Measurements from ENCODE around the gene TFDP1. TPM values are rescaled to one million over a fixed set of nuclear protein-coding genes. Genes with fewer than 3 reads are reported as not detected.
A peak's percentile ranks its signal among the peaks of the same experiment; 100 is the strongest.

Gene TFDP1
- total RNA-seq, 1 experiment from 2014 or later = 140 TPM

DNA sequence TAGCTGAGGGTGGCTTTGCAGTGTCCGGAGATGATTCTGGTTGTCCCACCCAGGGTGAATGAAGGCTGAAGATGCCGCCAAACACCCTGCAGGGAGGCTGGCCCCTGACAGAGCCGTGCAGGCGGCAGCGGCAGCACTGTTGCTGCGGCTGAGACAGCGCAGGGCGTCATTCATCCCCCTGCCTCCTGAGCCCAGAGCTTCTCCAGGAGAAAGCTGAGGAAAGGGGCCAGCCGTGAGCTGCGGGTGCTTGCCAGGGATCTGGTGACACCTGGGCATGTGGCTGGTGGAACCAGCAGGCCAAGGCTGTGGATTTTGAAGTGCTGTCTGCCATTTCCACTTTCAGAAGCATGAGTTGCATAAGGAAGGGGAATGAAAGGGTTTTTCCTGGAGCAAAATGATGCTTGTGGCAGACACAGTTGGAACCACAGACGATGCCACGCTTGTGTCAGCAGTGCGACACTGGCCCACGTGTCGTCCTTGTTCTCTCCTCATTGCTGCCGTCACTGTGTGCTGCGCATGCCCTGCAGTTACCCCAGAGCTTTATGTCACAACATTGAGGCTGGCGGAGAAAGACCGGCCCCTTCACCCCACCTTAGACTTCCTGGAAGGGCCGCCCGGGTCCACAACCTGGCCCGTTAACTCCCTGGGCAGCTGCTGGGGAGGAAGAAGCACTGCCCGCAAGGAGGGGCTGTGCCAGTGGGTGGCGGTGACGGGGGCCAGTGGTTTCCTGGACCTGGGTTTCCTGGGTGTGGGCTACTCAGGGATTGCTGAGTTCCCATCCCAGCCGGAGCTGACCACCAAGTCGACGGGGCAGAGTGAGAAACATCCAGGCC lies 22.7 kb downstream of the TFDP1 start:
- DNase-seq = no peak
- no peaks in the 10 kb centered on the region for H3K9me3 Mint-ChIP-seq (ENCODE audit: unreplicated experiment)
- TF ChIP-seq, protein P1, sequence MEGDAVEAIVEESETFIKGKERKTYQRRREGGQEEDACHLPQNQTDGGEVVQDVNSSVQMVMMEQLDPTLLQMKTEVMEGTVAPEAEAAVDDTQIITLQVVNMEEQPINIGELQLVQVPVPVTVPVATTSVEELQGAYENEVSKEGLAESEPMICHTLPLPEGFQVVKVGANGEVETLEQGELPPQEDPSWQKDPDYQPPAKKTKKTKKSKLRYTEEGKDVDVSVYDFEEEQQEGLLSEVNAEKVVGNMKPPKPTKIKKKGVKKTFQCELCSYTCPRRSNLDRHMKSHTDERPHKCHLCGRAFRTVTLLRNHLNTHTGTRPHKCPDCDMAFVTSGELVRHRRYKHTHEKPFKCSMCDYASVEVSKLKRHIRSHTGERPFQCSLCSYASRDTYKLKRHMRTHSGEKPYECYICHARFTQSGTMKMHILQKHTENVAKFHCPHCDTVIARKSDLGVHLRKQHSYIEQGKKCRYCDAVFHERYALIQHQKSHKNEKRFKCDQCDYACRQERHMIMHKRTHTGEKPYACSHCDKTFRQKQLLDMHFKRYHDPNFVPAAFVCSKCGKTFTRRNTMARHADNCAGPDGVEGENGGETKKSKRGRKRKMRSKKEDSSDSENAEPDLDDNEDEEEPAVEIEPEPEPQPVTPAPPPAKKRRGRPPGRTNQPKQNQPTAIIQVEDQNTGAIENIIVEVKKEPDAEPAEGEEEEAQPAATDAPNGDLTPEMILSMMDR (IDR thresholded peaks at IDR 0.05; ENCODE audit: insufficient read depth in 1 of 2, low read depth in 1 of 2, low read length in 1 of 2, severe bottlenecking in 1 of 2, unreplicated experiment in 1 of 2) = no peak
- no peaks in the 10 kb centered on the region for H3K4me1 Mint-ChIP-seq (ENCODE audit: low read depth, unreplicated experiment)
- H3K27me3 Mint-ChIP-seq (ENCODE audit: insufficient read depth, unreplicated experiment) = no peaks in the 10 kb centered on the region
- Histone ChIP-seq H3K27me3 (replicated peaks; ENCODE audit: control insufficient read depth, insufficient read depth, low read length) (no peaks in the 10 kb centered on the region), H3K36me3 (ENCODE audit: control insufficient read depth, insufficient read depth, low read length) (peaks cover 10% of the 10 kb centered on the region), H3K4me1 (no peaks in the 10 kb centered on the region), H3K4me3 (ENCODE audit: low read depth, low read length) (no peak overlapping the region), H3K9me3 (no peaks in the 10 kb centered on the region)
- H3K27ac Mint-ChIP-seq (ENCODE audit: unreplicated experiment) = no peak overlapping the region
- no TSS peak for BruUV-seq (replicated peaks)
- POLR2A ChIA-PET = no interaction called here
- CTCF ChIA-PET = no interaction called here
- intact Hi-C loops (cut with micrococcal nuclease; ENCODE audit: unreplicated experiment) = no loop called here
- no peak overlapping the region for H3K4me3 Mint-ChIP-seq (ENCODE audit: unreplicated experiment)
- H3K36me3 Mint-ChIP-seq (ENCODE audit: insufficient read depth, unreplicated experiment) = peaks cover 75% of the 10 kb centered on the region

- peaks cover 74% of the 10 kb centered on the region for H3K36me3 Mint-ChIP-seq (ENCODE audit: insufficient read depth, unreplicated experiment)
- ChIA-PET CTCF (no interaction called here), POLR2A (no interaction called here)
- Histone ChIP-seq H3K9me3 (no peaks in the 10 kb centered on the region), H3K27me3 (replicated peaks; ENCODE audit: control insufficient read depth, insufficient read depth, low read length) (no peaks in the 10 kb centered on the region), H3K4me3 (ENCODE audit: low read depth, low read length) (no peak overlapping the region), H3K36me3 (ENCODE audit: control insufficient read depth, insufficient read depth, low read length) (peaks cover 10% of the 10 kb centered on the region), H3K4me1 (no peaks in the 10 kb centered on the region)
- no peak overlapping the region for H3K4me3 Mint-ChIP-seq (ENCODE audit: unreplicated experiment)
- TF ChIP-seq, protein P1 (IDR thresholded peaks at IDR 0.05; ENCODE audit: insufficient read depth in 1 of 2, low read depth in 1 of 2, low read length in 1 of 2, severe bottlenecking in 1 of 2, unreplicated experiment in 1 of 2) = no peak
- intact Hi-C loops (cut with micrococcal nuclease; ENCODE audit: unreplicated experiment) = no loop called here
- DNase-seq = no peak
- H3K4me1 Mint-ChIP-seq (ENCODE audit: low read depth, unreplicated experiment) = no peaks in the 10 kb centered on the region
- peak overlapping the region; percentile 32 for H3K27ac Mint-ChIP-seq (ENCODE audit: unreplicated experiment)
- BruUV-seq (replicated peaks) = no TSS peak
- no peaks in the 10 kb centered on the region for H3K9me3 Mint-ChIP-seq (ENCODE audit: unreplicated experiment)
- H3K27me3 Mint-ChIP-seq (ENCODE audit: insufficient read depth, unreplicated experiment) = no peaks in the 10 kb centered on the region
Measured at GRCh38 chr13:113607889-113608635, 23.5 kb downstream of the TFDP1 start.

DNA sequence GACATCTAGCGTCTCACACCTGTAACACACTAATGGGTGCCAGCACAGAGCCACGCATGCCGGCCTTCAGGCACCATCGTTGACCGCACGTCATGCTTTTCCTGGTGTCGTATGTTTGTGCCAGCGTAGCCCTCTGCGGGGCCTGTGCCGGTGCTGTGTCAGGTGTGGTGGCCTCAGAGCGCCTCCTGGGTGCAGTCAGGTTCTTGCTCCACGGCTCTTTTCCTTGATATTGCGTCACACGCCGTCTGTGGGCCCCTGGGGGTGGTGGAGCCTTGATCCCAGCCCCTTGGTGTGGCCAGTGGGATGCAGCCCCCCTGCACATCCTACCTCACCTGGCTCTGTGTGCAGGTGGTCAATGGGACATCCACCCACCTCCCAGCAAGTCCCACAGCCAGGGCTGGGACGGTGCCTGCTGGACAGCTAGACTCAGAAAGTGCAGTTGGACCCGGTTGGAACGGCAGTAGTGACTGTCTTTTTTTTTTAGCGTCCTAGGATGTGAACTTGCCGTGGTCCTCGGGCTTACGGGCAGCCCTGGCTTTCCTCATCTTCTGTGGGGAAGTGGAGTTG lies 24.5 kb downstream of the TFDP1 start:
- H3K36me3 Mint-ChIP-seq (ENCODE audit: insufficient read depth, unreplicated experiment) = peaks cover 71% of the 10 kb centered on the region
- Histone ChIP-seq H3K4me1 (no peaks in the 10 kb centered on the region), H3K4me3 (ENCODE audit: low read depth, low read length) (no peak overlapping the region), H3K36me3 (ENCODE audit: control insufficient read depth, insufficient read depth, low read length) (peaks cover 10% of the 10 kb centered on the region), H3K9me3 (no peaks in the 10 kb centered on the region), H3K27me3 (replicated peaks; ENCODE audit: control insufficient read depth, insufficient read depth, low read length) (no peaks in the 10 kb centered on the region)
- H3K4me1 Mint-ChIP-seq (ENCODE audit: low read depth, unreplicated experiment) = no peaks in the 10 kb centered on the region
- intact Hi-C loops (cut with micrococcal nuclease; ENCODE audit: unreplicated experiment) = no loop called here
- TF ChIP-seq, protein P1 (IDR thresholded peaks at IDR 0.05; ENCODE audit: insufficient read depth in 1 of 2, low read depth in 1 of 2, low read length in 1 of 2, severe bottlenecking in 1 of 2, unreplicated experiment in 1 of 2) = no peak
- DNase-seq = no peak
- no peaks in the 10 kb centered on the region for H3K9me3 Mint-ChIP-seq (ENCODE audit: unreplicated experiment)
- ChIA-PET POLR2A (no interaction called here), CTCF (no interaction called here)
- H3K27me3 Mint-ChIP-seq (ENCODE audit: insufficient read depth, unreplicated experiment) = no peaks in the 10 kb centered on the region
- H3K27ac Mint-ChIP-seq (ENCODE audit: unreplicated experiment) = no peak overlapping the region
- BruUV-seq (replicated peaks) = no TSS peak
- H3K4me3 Mint-ChIP-seq (ENCODE audit: unreplicated experiment) = no peak overlapping the region

All from Caco-2 (cell line).